ENCODE measurements around the gene CSTPP1.
"Not testable (repeated sequence)": the region's sequence is repeated elsewhere in the genome, so short reads cannot be mapped to it uniquely, and the experiment has no call there.

Gene CSTPP1

DNA sequence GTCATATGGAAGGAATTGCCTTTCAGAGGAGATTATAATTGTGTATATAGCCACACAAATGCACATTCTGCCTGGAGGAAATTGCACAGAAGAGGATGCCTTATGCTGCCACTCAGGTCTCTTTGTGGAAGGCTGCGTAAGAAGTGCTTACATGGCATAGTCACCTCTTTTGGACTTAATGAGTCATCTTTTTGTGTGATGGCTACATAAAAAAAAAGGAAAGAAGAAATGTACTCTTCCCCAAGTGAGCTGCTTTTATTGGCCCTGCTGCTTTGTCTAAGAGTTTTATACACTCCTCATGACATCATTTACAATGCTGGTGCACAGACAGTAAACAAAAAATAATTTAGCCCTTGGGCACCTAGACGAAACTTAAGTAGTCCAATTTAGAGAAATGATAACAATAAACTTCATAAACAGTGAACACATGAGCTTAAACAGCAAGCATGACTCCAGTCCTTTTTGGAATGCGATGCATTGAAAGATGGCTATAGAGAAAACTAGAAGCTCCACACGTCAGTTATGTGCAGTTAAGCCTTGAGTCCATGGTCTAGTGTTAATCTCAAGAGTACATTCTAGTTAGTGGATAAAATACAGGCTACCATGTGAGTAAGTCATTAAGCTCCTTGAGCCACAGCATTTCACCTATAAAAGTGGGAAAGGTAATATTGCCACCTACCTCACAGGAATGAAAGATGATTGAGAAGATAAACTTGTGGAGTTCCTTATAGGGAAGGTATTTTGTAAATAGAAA is 12.0 kb downstream of the CSTPP1 start:
- TF ChIP-seq, protein P1, sequence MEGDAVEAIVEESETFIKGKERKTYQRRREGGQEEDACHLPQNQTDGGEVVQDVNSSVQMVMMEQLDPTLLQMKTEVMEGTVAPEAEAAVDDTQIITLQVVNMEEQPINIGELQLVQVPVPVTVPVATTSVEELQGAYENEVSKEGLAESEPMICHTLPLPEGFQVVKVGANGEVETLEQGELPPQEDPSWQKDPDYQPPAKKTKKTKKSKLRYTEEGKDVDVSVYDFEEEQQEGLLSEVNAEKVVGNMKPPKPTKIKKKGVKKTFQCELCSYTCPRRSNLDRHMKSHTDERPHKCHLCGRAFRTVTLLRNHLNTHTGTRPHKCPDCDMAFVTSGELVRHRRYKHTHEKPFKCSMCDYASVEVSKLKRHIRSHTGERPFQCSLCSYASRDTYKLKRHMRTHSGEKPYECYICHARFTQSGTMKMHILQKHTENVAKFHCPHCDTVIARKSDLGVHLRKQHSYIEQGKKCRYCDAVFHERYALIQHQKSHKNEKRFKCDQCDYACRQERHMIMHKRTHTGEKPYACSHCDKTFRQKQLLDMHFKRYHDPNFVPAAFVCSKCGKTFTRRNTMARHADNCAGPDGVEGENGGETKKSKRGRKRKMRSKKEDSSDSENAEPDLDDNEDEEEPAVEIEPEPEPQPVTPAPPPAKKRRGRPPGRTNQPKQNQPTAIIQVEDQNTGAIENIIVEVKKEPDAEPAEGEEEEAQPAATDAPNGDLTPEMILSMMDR (IDR thresholded peaks at IDR 0.05; ENCODE audit: extremely low read depth, missing control alignments): no peak

GRCh38 chr11:46949297-46949696 is 12.7 kb downstream of the CSTPP1 start:
- no peak for DNase-seq (ENCODE audit: low spot score)
- TF ChIP-seq, protein P1 (IDR thresholded peaks at IDR 0.05; ENCODE audit: extremely low read depth, missing control alignments): no peak

More for the DNA sequence above, 12.0 kb downstream of the CSTPP1 start:
- no peak for DNase-seq (ENCODE audit: low spot score)

- no peak for DNase-seq (ENCODE audit: low spot score)
- TF ChIP-seq, protein P1 (IDR thresholded peaks at IDR 0.05; ENCODE audit: extremely low read depth, missing control alignments): no peak
Observed at GRCh38 chr11:46951864-46952263, 15.3 kb downstream of the CSTPP1 start.

- TF ChIP-seq, protein P1 (IDR thresholded peaks at IDR 0.05; ENCODE audit: extremely low read depth, missing control alignments): no peak
- DNase-seq (ENCODE audit: low spot score): no peak
Observed at GRCh38 chr11:46952553-46952952, 16.0 kb downstream of the CSTPP1 start.

GRCh38 chr11:46953093-46953492 is 16.5 kb downstream of the CSTPP1 start:
- TF ChIP-seq, protein P1 (IDR thresholded peaks at IDR 0.05; ENCODE audit: extremely low read depth, missing control alignments): no peak
- no peak for DNase-seq (ENCODE audit: low spot score)

DNA sequence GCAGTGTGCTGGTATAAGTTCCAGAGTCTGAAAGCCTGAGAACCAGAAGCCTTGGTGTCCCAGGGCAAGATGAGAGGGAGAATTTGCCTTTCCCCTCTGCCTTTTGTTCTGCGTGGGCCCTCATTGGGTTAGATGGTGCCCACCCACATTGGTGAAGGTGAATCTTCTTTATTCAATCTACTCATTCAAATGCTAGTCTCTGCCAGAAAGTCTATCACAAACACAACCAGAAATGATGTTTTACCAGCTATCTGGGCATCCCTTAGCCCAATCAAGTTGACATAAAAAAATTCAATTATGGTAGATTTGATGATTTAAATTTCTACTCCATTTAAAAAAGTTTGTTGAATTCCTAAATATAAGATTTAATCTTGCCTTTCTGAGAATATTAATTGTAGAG is 22.2 kb downstream of the CSTPP1 start:
- TF ChIP-seq, protein P1 (IDR thresholded peaks at IDR 0.05; ENCODE audit: extremely low read depth, missing control alignments): no peak
- no peak for DNase-seq (ENCODE audit: low spot score)

DNA sequence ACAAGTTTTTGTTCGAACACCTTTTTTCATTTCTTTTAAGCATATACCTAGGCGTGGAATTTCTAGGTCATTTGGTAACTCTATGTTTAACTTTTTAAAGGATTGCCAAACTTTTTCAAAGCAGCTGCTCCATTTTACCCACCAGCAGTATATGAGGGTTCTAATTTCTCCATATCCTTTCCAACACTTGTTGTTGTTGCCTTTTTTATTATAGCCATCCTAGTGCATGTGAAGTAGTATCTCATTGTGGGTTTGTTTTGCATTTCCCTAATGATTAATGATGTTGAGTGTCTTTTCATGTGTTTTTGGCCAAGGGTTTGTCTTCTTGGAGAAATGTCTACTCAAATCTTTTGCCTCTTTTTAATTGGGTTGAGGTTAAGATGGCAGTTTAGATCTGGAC is 24.5 kb downstream of the CSTPP1 start:
- no peak for DNase-seq (ENCODE audit: low spot score)
- TF ChIP-seq, protein P1 (IDR thresholded peaks at IDR 0.05; ENCODE audit: extremely low read depth, missing control alignments): no peak

DNA sequence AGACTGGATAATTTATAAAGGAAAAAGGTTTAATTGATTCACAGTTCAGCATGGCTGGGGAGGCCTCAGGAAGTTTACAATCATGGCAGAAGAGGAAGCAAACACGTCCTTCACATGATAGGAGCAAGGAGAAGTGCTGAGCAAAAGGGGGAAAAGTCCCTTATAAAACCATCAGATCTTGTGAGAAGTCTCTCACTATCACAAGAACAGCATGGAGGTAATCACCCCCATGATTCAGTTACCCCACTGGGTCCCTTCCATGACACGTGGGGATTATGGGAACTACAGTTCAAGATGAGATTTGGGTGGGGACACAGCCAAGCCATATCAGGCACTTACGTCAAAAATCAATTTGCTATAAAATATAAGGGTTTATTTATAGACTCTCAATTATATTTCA is 25.3 kb downstream of the CSTPP1 start:
- not testable (repeated sequence) for DNase-seq (ENCODE audit: low spot score)
